Esophagus (tissue), 2 donors: ENCODE measurements around the gene ANKS4B. TPM values are rescaled to one million over a fixed set of nuclear protein-coding genes. Genes with fewer than 3 reads are reported as not detected.

ENCODE experiments used
- H3K27ac ChIP-seq, 2 donors: one replicate each; pipeline ENCODE4 v1.5.1; 2013; ENCODE audit warnings: low read depth in 2 of 2, mild to moderate bottlenecking in 2 of 2, inconsistent platforms in 1 of 2, low read length in 1 of 2, moderate library complexity in 1 of 2
- H3K27me3 ChIP-seq, 2 donors: one replicate each; pipeline ENCODE4 v1.6.1; 2013; ENCODE audit warnings: low read length in 2 of 2, control low read depth in 1 of 2, mild to moderate bottlenecking in 1 of 2; ENCODE audit not compliant: insufficient read depth in 2 of 2, control insufficient read depth in 1 of 2
- H3K36me3 ChIP-seq, 2 donors: one replicate each; pipeline ENCODE4 v1.6.1; 2013; ENCODE audit warnings: low read length in 1 of 2; ENCODE audit not compliant: control insufficient read depth in 2 of 2, insufficient read depth in 2 of 2
- H3K4me1 ChIP-seq, 2 donors: one replicate each; pipeline ENCODE4 v1.6.1; 2013; ENCODE audit warnings: low read length in 1 of 2; ENCODE audit not compliant: control insufficient read depth in 2 of 2, insufficient read depth in 2 of 2
- H3K4me3 ChIP-seq, 2 donors: one replicate each; pipeline ENCODE4 v1.5.1; 2013; ENCODE audit warnings: low read length in 2 of 2, mild to moderate bottlenecking in 2 of 2, low read depth in 1 of 2, moderate library complexity in 1 of 2
- H3K9me3 ChIP-seq, 2 donors: one replicate each; pipeline ENCODE4 v1.6.1; 2013; ENCODE audit warnings: mild to moderate bottlenecking in 2 of 2, low read depth in 1 of 2, low read length in 1 of 2, moderate library complexity in 1 of 2; ENCODE audit not compliant: control insufficient read depth in 2 of 2, insufficient read depth in 1 of 2
- WGBS, 2 donors: extraction: QIAGEN DNeasy Blood & Tissue Kit; methylation state at CpG; one replicate each; pipeline ENCODE4 v1.1.7; 2013; 5-methylcytosine and 5-hydroxymethylcytosine counted together
- polyA plus RNA-seq, 2 donors: library from polyadenylated mRNA; stranded (reverse); fragments of 200-250 nt; gene quantifications; one replicate each; pipeline ENCODE4 v1.2.3, GENCODE V29; 2013
- donor health status: healthy with polysubstance abuse.
- donor health status: Bipolar disorder and iron deficiency.

ANKS4B gene, protein sequence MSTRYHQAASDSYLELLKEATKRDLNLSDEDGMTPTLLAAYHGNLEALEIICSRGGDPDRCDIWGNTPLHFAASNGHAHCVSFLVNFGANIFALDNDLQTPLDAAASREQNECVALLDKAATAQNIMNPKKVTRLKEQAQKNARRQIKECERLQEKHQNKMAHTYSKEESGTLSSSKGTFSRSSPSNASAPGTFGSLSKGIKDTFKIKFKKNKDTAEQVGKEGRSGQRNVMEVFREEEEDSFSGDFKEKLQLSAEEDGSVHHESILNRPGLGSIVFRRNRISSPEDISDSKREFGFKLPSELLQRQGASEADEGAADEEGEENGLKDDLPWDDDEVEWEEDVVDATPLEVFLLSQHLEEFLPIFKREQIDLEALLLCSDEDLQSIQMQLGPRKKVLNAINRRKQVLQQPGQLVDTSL
- not detected for polyA plus RNA-seq

DNA sequence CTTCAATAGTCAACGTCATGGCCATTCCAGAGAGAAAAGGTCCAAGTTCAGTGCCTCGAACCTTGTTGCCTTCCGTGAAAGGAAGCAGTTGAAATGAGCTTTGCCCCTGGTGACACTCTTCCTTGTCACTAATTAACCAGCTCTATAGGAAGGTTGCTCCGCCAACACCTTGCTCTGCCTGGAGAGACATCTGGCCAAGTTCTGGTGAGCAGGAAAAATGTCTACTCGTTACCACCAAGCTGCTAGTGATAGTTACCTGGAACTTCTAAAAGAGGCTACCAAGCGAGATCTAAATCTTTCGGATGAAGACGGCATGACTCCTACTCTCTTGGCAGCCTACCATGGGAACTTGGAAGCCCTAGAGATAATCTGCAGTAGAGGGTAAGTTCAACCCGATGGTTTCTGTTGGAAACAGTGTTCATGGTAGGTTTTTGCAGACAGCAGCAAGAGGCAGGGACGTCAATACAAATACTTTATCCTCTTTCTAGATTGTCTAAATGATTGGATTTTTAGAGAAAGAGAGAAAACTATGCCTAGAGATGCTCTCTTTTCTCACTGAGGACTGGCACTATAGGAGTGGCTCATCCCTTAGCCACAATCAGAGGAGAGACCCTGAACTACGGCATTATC lies at the start of gene ANKS4B:
TSS of gene ANKS4B (plus strand) at position 179 of the 630 bp plus-strand sequence. CDS start at position 218, 39 bp downstream.
- H3K4me1 ChIP-seq = no peaks in the 10 kb centered on the region
- no peak within 1 kb of the TSS for H3K4me3 ChIP-seq
- H3K27me3 ChIP-seq = peaks cover 2 to 3% of the 10 kb centered on the region in 2 donors
- H3K36me3 ChIP-seq = no peaks in the 10 kb centered on the region
- H3K27ac ChIP-seq = no peak within 1 kb of the TSS
- 69 to 87% methylated on average over 11 of the region's 11 CpGs for WGBS, 2 donors
- H3K9me3 ChIP-seq = no peaks in the 10 kb centered on the region

DNA sequence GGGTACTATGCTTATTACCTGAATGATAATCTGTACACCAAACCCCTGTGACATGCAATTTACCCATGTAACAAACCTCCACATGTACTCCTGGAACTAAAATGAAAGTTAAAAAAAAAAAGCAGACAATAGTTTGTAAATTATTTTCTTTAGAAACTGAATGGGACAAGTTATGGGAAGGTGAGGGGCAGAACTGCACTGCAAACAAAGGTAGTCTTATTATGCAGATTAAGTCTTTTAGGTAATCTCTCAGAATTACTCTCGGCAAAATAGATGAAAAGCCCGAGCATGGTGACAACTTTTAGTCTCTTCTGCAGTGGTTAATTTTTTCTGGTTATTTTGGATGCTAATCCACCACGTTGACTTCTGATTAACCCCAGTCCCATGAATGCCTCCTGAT lies 49.5 kb upstream of the ANKS4B start:
- WGBS, 2 donors = 86 to 87% methylated on average over 3 of the region's 3 CpGs
- H3K36me3 ChIP-seq = peaks cover 10 to 16% of the 10 kb centered on the region in 2 donors
- peaks cover 0 to 2% of the 10 kb centered on the region in 2 donors for H3K4me1 ChIP-seq

DNA sequence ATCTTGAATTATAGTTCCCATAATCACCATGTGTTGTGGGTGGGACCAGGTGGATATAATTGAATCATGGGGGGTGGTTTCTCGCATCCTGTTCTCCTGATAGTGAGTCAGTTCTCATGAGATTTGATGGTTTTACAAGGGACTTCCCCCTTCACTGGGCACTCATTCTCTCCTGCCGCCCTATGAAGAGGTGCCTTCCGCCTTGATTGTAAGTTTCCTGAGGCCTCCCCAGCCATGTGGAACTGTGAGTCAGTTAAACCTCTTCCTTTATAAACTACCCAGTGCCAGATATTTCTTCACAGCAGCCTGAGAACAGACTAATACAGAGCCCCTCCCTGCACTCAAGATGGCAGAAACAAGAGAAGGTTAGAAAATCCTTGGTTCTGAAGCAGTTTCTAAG lies 48.7 kb upstream of the ANKS4B start:
- no peak overlapping the region for H3K4me3 ChIP-seq
- peaks cover 3 to 10% of the 10 kb centered on the region in 2 donors for H3K36me3 ChIP-seq
- peak overlapping the region in 1 of 2 donors; percentile 15 for H3K27ac ChIP-seq
- peaks cover 0 to 2% of the 10 kb centered on the region in 2 donors for H3K4me1 ChIP-seq
- WGBS, 2 donors = 64 to 69% methylated on average over 3 of the region's 3 CpGs
- no peaks in the 10 kb centered on the region for H3K9me3 ChIP-seq
- no peaks in the 10 kb centered on the region for H3K27me3 ChIP-seq

More for the DNA sequence above, 49.5 kb upstream of the ANKS4B start:
- no peak overlapping the region for H3K27ac ChIP-seq
- no peaks in the 10 kb centered on the region for H3K9me3 ChIP-seq
- H3K27me3 ChIP-seq = no peaks in the 10 kb centered on the region
- H3K4me3 ChIP-seq = no peak overlapping the region

DNA sequence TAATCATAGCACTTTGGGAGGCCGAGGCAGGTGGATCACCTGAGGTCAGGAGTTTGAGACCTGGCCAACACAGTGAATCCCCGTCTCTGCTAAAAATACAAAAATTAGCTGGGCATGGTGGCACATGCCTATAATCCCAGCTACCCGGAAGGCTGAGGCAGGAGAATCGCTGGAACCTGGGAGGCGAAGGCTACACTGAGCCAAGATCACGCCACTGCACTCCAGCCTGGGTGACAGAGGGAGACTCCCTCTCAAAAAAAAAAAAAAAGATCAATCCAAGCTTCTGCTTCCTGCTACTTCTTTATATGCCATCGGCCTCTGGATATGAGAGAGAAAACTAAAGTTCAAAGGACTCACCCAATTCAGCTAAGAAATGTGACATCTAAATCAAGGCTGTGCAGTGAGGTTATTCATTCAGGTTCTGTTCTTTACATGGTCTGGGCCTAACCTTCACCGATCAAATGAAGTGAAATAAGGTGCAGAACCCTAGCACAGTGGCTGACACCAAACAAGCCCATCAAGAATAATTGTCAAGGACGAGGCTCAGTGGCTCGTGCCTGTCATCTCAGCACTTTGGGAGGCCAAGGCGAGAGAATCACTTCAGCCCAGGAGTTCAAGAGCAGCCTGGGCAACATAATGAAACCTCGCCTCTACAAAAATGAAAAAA lies 47.7 kb upstream of the ANKS4B start:
- Histone ChIP-seq H3K4me3 (no peak overlapping the region), H3K36me3 (peaks cover 1 to 8% of the 10 kb centered on the region in 2 donors), H3K4me1 (peaks cover 0 to 2% of the 10 kb centered on the region in 2 donors), H3K9me3 (no peaks in the 10 kb centered on the region), H3K27ac (no peak overlapping the region), H3K27me3 (no peaks in the 10 kb centered on the region)
- 70 to 75% methylated on average over 11 to 12 of the region's 12 CpGs for WGBS, 2 donors

DNA sequence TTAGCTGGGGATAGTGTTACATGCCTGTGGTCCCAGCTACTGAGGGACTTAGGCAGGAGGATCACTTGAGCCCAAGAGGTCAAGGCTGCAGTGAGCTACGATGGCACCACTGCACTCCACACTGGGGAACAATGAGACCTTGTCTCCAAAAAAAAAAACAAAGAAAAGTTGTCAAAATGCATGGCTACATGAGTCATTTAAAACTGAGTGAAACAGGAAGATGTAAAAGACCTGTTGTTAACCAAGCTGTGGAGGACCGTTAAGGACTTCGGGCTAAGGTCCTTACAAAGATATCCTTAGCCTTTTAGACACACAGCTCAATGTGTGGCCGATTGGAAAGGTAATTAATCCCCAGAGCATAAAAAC lies 47.2 kb upstream of the ANKS4B start:
- Histone ChIP-seq H3K27me3 (no peaks in the 10 kb centered on the region), H3K4me1 (peaks cover 0 to 2% of the 10 kb centered on the region in 2 donors), H3K9me3 (no peaks in the 10 kb centered on the region), H3K36me3 (peaks cover 0 to 6% of the 10 kb centered on the region in 2 donors), H3K4me3 (no peak overlapping the region), H3K27ac (no peak overlapping the region)
- 73 to 82% methylated on average over 4 of the region's 4 CpGs for WGBS, 2 donors

DNA sequence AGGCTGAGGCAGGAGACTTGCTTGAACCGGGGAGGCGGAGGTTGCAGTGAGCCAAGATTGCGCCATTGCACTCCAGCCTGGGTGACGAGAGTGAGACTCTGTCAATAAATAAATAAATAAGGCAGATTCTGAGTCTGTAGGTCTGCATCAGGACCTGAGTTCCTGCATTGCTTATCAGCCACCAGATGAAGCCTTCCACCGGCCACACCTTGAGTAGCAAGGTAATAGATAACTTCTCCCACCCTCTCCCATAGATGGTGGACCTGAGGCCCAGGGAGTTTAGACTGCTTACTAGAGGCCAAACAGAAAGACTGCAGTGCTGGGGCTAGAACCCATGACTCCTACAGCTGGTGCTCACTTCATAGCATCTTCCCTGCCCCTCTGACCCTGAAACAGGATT lies 44.2 kb upstream of the ANKS4B start:
- no peaks in the 10 kb centered on the region for H3K27me3 ChIP-seq
- H3K27ac ChIP-seq = no peak overlapping the region
- H3K4me3 ChIP-seq = no peak overlapping the region
- 73 to 86% methylated on average over 5 of the region's 5 CpGs for WGBS, 2 donors
- H3K36me3 ChIP-seq = no peaks in the 10 kb centered on the region
- H3K4me1 ChIP-seq = peaks cover 0 to 2% of the 10 kb centered on the region in 2 donors
- no peaks in the 10 kb centered on the region for H3K9me3 ChIP-seq

DNA sequence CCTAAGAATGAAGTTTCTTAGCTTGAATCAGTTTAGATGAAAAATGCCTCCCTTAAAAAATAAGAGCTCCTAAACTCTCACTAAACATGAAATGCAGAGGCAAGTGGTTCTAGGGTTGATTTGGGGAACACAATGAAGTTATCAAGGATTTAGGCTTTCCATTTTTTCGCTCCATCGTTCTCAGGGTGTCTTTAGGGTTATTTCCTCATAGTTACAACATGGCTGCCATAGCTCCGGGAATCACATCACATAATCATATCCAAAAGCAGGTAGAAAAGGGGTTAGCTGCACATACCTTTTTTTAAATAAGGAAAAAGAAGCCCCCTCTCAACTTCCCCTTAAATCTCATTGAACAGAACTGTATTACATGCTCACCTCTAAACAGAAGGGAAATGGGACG lies 43.5 kb upstream of the ANKS4B start:
- 91 to 93% methylated on average over 4 of the region's 4 CpGs for WGBS, 2 donors
- Histone ChIP-seq H3K27ac (no peak overlapping the region), H3K27me3 (no peaks in the 10 kb centered on the region), H3K4me3 (no peak overlapping the region), H3K4me1 (peaks cover 0 to 2% of the 10 kb centered on the region in 2 donors), H3K9me3 (no peaks in the 10 kb centered on the region), H3K36me3 (no peaks in the 10 kb centered on the region)

DNA sequence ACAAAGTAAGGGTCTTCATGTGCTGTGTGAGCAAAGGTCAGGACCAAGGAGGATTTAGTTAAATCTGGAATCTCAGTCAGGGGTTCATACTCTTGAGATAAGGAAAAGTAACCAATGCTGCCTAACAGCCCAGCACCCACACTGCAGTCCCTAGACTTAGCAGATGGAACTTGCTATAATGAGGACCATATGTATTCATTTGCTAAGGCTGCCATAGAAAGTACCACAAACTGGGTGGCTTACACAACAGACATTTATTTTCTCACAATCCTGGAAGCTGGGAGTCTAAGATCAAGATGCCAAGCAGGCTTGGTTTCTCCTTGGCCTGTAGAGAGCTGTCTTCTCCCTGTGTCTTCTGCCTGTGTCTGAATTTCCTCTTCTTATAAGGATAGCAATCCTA lies 42.9 kb upstream of the ANKS4B start:
- H3K27me3 ChIP-seq = no peaks in the 10 kb centered on the region
- peaks cover 0 to 2% of the 10 kb centered on the region in 2 donors for H3K4me1 ChIP-seq
- H3K36me3 ChIP-seq = no peaks in the 10 kb centered on the region
- no peak overlapping the region for H3K27ac ChIP-seq
- no peaks in the 10 kb centered on the region for H3K9me3 ChIP-seq
- H3K4me3 ChIP-seq = no peak overlapping the region

DNA sequence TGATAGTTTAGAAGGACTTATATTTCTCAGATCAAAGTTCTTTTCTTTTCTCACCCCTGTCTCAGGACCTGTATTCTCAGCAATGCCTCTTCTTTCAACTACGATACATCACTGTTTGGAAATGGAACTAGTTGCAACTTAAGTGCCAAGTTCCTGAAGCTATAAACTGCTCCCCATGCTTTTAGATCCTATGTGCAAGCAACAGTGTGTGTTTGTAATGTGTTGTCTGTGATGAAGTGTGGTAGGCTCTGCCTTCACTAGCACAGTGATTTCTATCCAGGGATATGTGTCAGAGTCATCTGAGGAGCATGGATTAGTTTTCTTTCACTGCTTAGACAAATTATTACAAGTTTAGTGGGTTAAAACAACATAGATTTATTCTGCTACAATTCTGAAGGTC lies 40.5 kb upstream of the ANKS4B start:
- 74 to 82% methylated on average over 1 of the region's 1 CpG for WGBS, 2 donors
- Histone ChIP-seq H3K36me3 (no peaks in the 10 kb centered on the region), H3K27ac (no peak overlapping the region), H3K4me1 (peaks cover 0 to 2% of the 10 kb centered on the region in 2 donors), H3K4me3 (no peak overlapping the region), H3K27me3 (no peaks in the 10 kb centered on the region), H3K9me3 (no peaks in the 10 kb centered on the region)
